AG04450 (cell line): ENCODE data around the gene ZMYND8. TPM values are rescaled to one million over a fixed set of nuclear protein-coding genes. Genes with fewer than 3 reads are reported as not detected.

Experiments used
- CTCF ChIA-PET: fragments of 300-600, 350-600 bp; formaldehyde crosslinking; extraction: SDS; loops from one replicate; lab custom pipeline; 2022; ENCODE audit warnings: antibody characterized with exemption, inconsistent platforms; lab: Charles Lee
- POLR2A ChIA-PET: fragments of 350-600 bp; formaldehyde crosslinking; extraction: SDS; loops from one replicate; lab custom pipeline; 2021; ENCODE audit warnings: antibody characterized with exemption, inconsistent platforms; lab: Yijun Ruan, JAX
- DNase-seq: peaks from one replicate; pipeline ENCODE4 v3.0.0-alpha.2; 2011; ENCODE audit warnings: low read depth, low spot score
- H3K27ac ChIP-seq: one replicate; pipeline ENCODE4 v1.5.1; 2012; ENCODE audit warnings: low read depth, low read length, control low read depth
- H3K27me3 ChIP-seq: one replicate; pipeline ENCODE4 v1.6.0; 2012; ENCODE audit warnings: low read length; ENCODE audit not compliant: control insufficient read depth, insufficient read depth
- H3K4me3 ChIP-seq: 2 replicates; pipeline ENCODE4 v1.5.1; 2011; ENCODE audit warnings: mild to moderate bottlenecking, low read depth, low read length, control low read depth
- H3K9me3 ChIP-seq: 2 replicates; pipeline ENCODE4 v1.5.1; 2012; ENCODE audit warnings: low read length; ENCODE audit not compliant: control insufficient read depth, insufficient read depth
- CTCF ChIP-seq: IDR thresholded peaks from 2 replicates; pipeline ENCODE4 v1.5.1; 2011; ENCODE audit warnings: low read depth, low read length, control low read depth, inconsistent platforms
- polyA plus RNA-seq: library from polyadenylated mRNA; depleted of rRNA; stranded (reverse); fragments of >200 nt; gene quantifications from 2 replicates; pipeline ENCODE4 v1.2.3, GENCODE V29; 2011

Gene ZMYND8
- polyA plus RNA-seq, 1 experiment, result 23.1 TPM

DNA sequence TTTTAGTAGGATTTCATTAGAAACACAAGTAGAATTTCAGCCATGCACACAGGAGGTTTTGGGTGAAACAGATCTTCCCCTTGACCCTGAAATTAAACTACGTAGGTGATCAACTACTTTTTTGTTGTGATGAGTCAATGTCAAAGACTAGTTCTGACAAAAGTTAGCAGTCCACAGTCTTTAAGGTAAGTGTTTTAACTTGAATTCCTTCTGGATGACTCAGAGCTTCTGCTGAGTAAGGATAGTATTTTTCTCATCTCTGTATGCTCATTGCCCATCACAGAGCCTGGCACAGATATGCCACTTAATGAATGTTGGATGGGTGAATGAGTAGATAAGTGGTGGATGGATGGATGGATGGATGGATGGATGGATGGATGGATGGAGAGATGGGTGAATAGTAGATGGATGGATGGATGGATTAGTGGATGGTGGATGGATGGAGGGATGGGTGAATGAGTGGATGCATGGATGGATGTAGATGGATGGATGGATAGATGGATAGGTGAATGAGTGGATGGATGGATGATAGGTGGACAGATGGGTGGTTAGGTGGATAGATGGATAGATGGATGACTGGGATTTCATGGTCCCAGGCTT lies 165.3 kb downstream of the ZMYND8 start:
- ChIA-PET CTCF (interaction anchor here (1.1 to 2.0 kb wide), 4 partner anchors 14 to 438 kb away, joined by 3 to 6 read pairs (median 5); no protein-coding TSS in a partner anchor), POLR2A (no interaction called here)
- Histone ChIP-seq H3K27me3 (no peaks in the 10 kb centered on the region), H3K27ac (no peak overlapping the region), H3K9me3 (no peaks in the 10 kb centered on the region), H3K4me3 (no peak overlapping the region)
- DNase-seq, result no peak
- no peak for TF ChIP-seq CTCF

DNA sequence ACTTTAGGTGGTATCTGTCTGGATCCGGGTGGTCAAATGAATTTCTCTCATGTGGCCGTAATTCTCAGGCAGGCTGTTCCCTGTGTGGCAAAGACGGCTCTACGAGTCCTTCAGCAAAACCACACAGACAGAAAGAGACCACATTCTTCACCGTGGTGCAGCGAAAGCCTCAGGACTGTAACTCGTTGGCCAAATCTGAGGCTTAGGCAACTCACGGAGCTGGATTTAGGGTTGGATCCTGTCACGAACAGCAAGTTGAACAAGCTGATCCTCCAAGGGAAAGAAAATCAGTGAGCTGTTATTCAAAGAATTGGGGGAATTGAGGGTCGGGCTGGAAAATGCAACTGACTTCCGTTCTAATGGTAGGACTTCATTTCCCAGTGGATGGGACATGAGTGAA lies 167.4 kb downstream of the ZMYND8 start:
- H3K9me3 ChIP-seq, result no peaks in the 10 kb centered on the region

DNA sequence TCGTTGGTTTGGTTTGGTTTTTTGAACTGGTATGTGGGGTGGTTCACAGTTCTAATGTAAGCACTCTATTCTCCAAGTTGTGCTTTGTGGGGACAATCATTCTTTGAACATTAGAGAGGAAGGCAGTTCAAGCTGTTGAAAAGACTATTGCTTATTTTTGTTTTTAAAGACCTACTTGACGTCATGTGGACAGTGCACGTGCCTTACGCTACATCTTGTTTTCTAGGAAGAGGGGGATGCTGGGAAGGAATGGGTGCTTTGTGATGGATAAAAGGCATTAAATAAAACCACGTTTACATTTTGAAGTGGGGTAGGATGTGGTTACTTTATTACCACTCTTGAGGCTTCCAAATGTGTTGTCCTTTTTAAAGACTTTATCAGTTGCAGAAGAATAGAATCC lies 168.0 kb downstream of the ZMYND8 start:
- H3K27ac ChIP-seq, result no peak overlapping the region
- H3K27me3 ChIP-seq, result no peaks in the 10 kb centered on the region
- no peak overlapping the region for H3K4me3 ChIP-seq
- CTCF ChIA-PET, result no interaction called here
- POLR2A ChIA-PET, result no interaction called here
- no peak for DNase-seq
- no peaks in the 10 kb centered on the region for H3K9me3 ChIP-seq
- TF ChIP-seq CTCF, result no peak

More for the DNA sequence above, 167.4 kb downstream of the ZMYND8 start:
- TF ChIP-seq CTCF, result no peak
- POLR2A ChIA-PET, result no interaction called here
- CTCF ChIA-PET, result interaction anchor here (2.0 kb wide), 1 partner anchor 16 kb away, joined by 5 read pairs; no protein-coding TSS in a partner anchor
- no peak for DNase-seq
- no peak overlapping the region for H3K4me3 ChIP-seq
- H3K27ac ChIP-seq, result no peak overlapping the region
- no peaks in the 10 kb centered on the region for H3K27me3 ChIP-seq

DNA sequence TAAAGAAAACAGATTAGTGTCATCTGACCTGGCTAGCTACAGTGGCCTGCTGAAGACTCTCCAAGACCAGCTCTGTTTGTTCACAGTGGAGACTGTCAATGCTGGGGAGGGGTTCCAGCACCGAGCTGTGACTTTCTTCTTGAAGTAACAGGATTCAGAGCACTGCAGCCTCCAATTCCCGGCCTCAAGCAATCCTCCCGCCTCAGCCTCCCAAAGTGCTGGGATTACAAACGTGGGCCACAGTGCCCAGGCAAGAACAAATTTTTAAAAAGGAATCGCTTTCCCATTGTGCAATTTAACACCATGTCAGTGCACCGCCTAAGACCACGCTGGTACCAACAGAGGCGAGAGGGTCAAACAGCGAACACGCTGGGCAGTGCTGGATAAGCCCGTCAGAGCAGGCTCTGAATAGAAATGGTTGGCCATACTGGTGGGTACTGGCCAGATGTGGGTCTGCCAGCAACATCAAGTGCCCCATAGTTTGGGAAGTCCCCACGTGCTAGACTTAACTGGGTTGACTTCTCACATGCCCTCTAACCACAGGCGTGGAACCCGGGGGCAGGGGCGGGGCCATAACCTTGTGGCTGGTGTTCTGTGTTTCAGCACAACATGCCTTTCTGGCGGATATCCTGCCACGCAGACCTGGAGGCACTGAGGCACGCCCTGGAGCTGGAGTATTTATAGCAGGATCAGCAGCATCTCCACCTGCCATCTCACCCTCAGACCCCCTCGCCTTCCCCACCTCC lies 168.9 kb downstream of the ZMYND8 start:
- CTCF ChIA-PET, result no interaction called here

More for the DNA sequence above, 168.9 kb downstream of the ZMYND8 start:
- H3K27me3 ChIP-seq, result no peaks in the 10 kb centered on the region
- H3K9me3 ChIP-seq, result no peaks in the 10 kb centered on the region
- POLR2A ChIA-PET, result no interaction called here
- no peak overlapping the region for H3K27ac ChIP-seq
- no peak for DNase-seq
- TF ChIP-seq CTCF, result no peak
- no peak overlapping the region for H3K4me3 ChIP-seq
